Pancreas (tissue), 10 donors: Measurements from ENCODE around the gene PHTF2. TPM values are rescaled to one million over a fixed set of nuclear protein-coding genes. Genes with fewer than 3 reads are reported as not detected.

Experiments used
- ATAC-seq, 4 donors: fragments of 200-7000 bp; cut with Tn5 transposase; one replicate each; pipeline versions ENCODE4 v1.8.0 to v1.9.1; 2020; ENCODE audit warnings: mild to moderate bottlenecking in 4 of 4, moderate library complexity in 4 of 4
- DNase-seq, 6 donors: peaks; one replicate each; pipeline ENCODE4 v3.0.0-alpha.2; 2020
- FAIRE-seq: peaks from 2 replicates; lab custom pipeline; 2012; peaks lifted over from hg19 to GRCh38; lab: Jason Lieb, UNC
- H3K27ac ChIP-seq, 4 donors: fragments of 200-600 bp; sonication (generic); 1 replicate in 3 of 4; 2 replicates in 1 of 4; pipeline versions ENCODE4 v1.5.0 to v1.8.0; 2020
- H3K27me3 ChIP-seq, 4 donors: fragments of 200-600 bp; one replicate each; pipeline ENCODE4 v1.8.0; 2021
- H3K36me3 ChIP-seq, 3 donors: fragments of 200-600 bp; sonication (generic) in 1 of 3; one replicate each; pipeline versions ENCODE4 v1.5.0 to v1.8.0; 2020 to 2021
- H3K4me1 ChIP-seq, 3 donors: fragments of 200-600 bp; one replicate each; pipeline ENCODE4 v1.8.0; 2021
- H3K4me3 ChIP-seq, 4 donors: fragments of 200-600 bp; sonication (generic) in 2 of 4; one replicate each; pipeline versions ENCODE4 v1.5.0 to v1.8.0; 2020 to 2021
- H3K9me3 ChIP-seq, 4 donors: fragments of 200-600 bp; one replicate each; pipeline ENCODE4 v1.8.0; 2021
- CTCF ChIP-seq, 4 donors: fragments of 200-600 bp; sonication (generic) in 3 of 4; IDR thresholded peaks; one replicate each; pipeline versions ENCODE4 v1.5.0 to v1.8.0; 2021; ENCODE audit warnings: antibody characterized with exemption in 4 of 4
- WGBS, 2 donors: extraction: QIAGEN DNeasy Blood & Tissue Kit; methylation state at CpG; one replicate each; pipeline ENCODE4 v1.1.7; 2013; 5-methylcytosine and 5-hydroxymethylcytosine counted together
- intact Hi-C, 3 donors: fragments of 100-400 bp; cut with DNase I; formaldehyde crosslinking; loops; one replicate each; pipeline versions ENCODE4 v1.11.1 to v1.14.2; 2022
- polyA plus RNA-seq, 2 donors: library from polyadenylated mRNA; stranded (reverse); fragments of 200-250 nt; gene quantifications; one replicate each; pipeline ENCODE4 v1.2.3, GENCODE V29; 2013
- total RNA-seq, 6 donors: library from RNA; stranded (reverse); fragmentation: NEBNext Ultra II Directional in 4 of 6; extraction: Animal tissue kit (Norgen Biotek cat#: 25700) in 4 of 6; gene quantifications; one replicate each; pipeline versions ENCODE4 v1.2.1 to v1.2.4, GENCODE V29; 2021 to 2023
- donor health status: healthy with polysubstance abuse.
- donor health status: DM: no; HTN: no; CAD: no; lungs with moderate emphysema.
- donor health status: DM: no; HTN: no; CAD: no.
- donor health status: control.
- donor health status: control.
- donor health status: Bipolar disorder and iron deficiency.
- donor health status: DM: yes; HTN: yes; CAD: no.
- donor health status: DM: no; HTN: no; CAD: no.
- donor health status: DM: no; HTN: no; CAD: no.
- donor health status: DM: yes; HTN: yes; CAD: no.

The PHTF2 gene
- total and polyA plus RNA-seq, 8 donors, result 3.3 to 8.8 (median 5.1) TPM

- TF ChIP-seq CTCF (IDR thresholded peaks at IDR 0.05), result no peak
- Histone ChIP-seq H3K27me3 (no peaks in the 10 kb centered on the region), H3K4me3 (no peak overlapping the region), H3K36me3 (no peaks in the 10 kb centered on the region), H3K4me1 (peaks cover 0 to 17% (median 17%) of the 10 kb centered on the region in 3 donors), H3K27ac (no peak overlapping the region), H3K9me3 (no peaks in the 10 kb centered on the region)
- intact Hi-C loops, result no loop called here
- ATAC-seq (no peak), DNase-seq (no peak), FAIRE-seq (no peak)
- 88 to 96% methylated on average over 2 of the region's 2 CpGs for WGBS, 2 donors
These were observed 2.2 kb downstream of the PHTF2 start for GRCh38 chr7:77800730-77801129.

DNA sequence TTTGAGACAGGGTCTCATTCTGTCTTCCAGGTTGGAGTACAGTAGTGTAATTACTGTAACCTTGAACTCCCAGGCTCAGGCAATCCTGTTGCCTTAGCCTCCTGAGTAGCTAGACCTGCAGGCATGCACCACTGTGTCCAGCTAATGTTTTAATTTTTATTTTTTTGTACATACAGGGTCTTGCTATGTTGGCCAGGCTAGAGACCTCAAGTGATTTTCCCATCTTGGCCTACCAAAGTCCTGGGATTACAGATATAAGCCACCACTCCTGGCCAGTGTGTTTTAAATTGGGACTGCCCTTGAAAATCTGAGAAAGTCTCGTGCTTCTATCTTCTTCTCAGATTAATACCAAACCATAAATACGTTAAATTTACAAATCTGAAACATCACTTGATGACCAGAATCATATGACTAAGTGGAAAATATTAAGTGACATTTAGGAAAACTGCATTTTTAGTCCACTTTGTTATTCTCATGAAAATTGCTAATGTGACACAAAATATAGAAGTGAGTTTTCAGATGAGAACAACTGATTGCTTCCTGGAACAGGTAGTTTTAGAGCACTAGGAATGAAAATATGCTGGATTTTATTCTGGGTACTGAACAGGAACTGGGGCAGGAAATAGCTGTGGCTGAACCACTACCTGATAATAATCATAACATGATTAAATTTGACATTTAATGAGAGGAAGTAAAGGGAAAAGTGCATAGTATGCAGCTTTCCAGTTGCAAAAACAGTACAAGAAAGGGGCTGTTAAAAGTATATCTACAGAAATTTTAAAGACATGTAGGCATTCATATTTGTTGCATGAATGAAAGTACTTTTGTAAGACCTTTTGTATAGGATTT, 4.2 kb downstream of the PHTF2 start:
- intact Hi-C loops, result no loop called here
- no peak for ATAC-seq
- FAIRE-seq, result no peak

GRCh38 chr7:77806425-77806824, 7.9 kb downstream of the PHTF2 start:
- intact Hi-C loops, result no loop called here
- WGBS, 2 donors, result 91 to 92% methylated on average over 2 of the region's 2 CpGs
- Histone ChIP-seq H3K9me3 (no peaks in the 10 kb centered on the region), H3K4me1 (no peaks in the 10 kb centered on the region), H3K4me3 (no peak overlapping the region), H3K36me3 (no peaks in the 10 kb centered on the region), H3K27ac (no peak overlapping the region), H3K27me3 (no peaks in the 10 kb centered on the region)
- FAIRE-seq, result no peak
- no peak for ATAC-seq
- DNase-seq, result no peak
- TF ChIP-seq CTCF (IDR thresholded peaks at IDR 0.05), result no peak

More for the DNA sequence above, 4.2 kb downstream of the PHTF2 start:
- H3K27me3 ChIP-seq, result no peaks in the 10 kb centered on the region
- H3K27ac ChIP-seq, result no peak overlapping the region
- no peak for TF ChIP-seq CTCF (IDR thresholded peaks at IDR 0.05)
- H3K36me3 ChIP-seq, result no peaks in the 10 kb centered on the region
- no peak overlapping the region for H3K4me3 ChIP-seq
- DNase-seq, result no peak
- WGBS, 2 donors, result 47 to 66% methylated on average over 2 of the region's 2 CpGs
- no peaks in the 10 kb centered on the region for H3K9me3 ChIP-seq
- peaks cover 0 to 12% (median 6%) of the 10 kb centered on the region in 3 donors for H3K4me1 ChIP-seq

DNA sequence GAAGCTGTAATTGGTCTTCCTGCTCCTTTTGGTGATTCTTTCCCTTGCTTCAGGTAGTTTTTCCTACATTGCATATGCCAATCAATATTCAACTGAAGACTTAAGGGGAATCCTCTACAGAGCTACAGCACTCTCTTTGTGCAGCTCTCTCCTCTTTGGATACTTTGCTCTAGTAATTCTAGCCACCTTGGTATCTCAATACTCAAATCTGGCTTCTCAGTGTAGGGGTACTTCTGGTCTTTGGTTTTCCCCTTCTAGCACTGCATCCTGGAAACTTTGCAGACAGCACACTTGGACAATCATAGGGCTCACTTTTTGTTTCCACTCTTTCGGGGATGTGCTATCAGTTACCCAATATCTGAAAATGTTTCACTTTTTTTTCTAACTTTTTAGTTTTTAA, 9.9 kb downstream of the PHTF2 start:
- Histone ChIP-seq H3K4me3 (no peak overlapping the region), H3K27ac (no peak overlapping the region), H3K4me1 (peaks cover 0 to 4% (median 0%) of the 10 kb centered on the region in 3 donors), H3K9me3 (no peaks in the 10 kb centered on the region), H3K27me3 (no peaks in the 10 kb centered on the region), H3K36me3 (no peaks in the 10 kb centered on the region)
- WGBS, 2 donors, result 93 to 100% methylated on average over 1 of the region's 1 CpG
- no peak for ATAC-seq
- no peak for TF ChIP-seq CTCF (IDR thresholded peaks at IDR 0.05)
- DNase-seq, result no peak
- no peak for FAIRE-seq
- intact Hi-C loops, result no loop called here
